ENCODE measurements around the gene WBP2.

DNA sequence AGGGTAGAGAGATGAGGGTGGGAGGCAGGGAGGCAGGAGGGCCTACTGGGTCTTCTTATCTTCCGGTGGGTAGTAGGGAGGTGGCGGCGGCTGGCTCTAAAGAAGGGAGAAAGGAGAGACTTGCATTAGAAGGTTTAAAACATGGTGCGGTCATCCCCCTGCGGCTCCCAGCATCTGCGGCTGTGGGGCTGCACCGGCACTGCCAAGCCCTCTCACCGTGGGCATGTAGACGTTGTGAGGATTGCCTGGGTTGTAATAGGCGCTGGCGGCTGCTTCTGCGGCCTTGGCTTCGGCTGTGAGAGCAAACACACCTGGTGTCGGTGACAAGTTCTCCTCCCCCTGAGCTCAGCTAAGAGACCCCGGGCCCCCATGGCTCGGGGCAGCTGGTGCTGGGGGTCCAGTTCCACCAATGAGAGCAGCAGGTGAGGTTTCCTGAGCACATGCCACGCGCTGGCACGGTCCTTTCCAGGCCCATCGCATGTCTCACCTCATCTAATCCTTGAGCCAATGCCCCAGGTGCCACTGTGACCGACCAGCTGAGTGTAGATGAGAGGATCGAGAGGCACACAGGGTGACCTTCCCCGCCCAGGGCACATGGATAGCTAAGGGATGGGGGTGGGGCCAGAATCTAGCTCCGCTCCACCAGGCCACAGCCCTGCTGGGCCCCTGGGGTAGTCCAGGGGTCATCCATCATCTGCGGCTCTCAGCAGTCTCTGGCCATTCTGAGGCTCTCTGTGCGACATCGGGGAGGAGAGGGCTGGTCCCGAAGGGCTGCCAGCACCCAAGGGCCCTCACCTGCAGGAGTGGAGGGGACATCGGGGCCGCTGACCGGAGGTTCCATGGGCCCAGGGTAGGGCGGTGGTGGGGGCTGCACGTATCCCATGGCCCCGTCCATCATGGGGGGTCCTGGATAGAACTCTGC lies 8.2 kb downstream of the WBP2 start:
- TF ChIP-seq, protein P1, sequence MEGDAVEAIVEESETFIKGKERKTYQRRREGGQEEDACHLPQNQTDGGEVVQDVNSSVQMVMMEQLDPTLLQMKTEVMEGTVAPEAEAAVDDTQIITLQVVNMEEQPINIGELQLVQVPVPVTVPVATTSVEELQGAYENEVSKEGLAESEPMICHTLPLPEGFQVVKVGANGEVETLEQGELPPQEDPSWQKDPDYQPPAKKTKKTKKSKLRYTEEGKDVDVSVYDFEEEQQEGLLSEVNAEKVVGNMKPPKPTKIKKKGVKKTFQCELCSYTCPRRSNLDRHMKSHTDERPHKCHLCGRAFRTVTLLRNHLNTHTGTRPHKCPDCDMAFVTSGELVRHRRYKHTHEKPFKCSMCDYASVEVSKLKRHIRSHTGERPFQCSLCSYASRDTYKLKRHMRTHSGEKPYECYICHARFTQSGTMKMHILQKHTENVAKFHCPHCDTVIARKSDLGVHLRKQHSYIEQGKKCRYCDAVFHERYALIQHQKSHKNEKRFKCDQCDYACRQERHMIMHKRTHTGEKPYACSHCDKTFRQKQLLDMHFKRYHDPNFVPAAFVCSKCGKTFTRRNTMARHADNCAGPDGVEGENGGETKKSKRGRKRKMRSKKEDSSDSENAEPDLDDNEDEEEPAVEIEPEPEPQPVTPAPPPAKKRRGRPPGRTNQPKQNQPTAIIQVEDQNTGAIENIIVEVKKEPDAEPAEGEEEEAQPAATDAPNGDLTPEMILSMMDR (IDR thresholded peaks at IDR 0.05), result no peak
- no peak for TF ChIP-seq POLR2A (IDR thresholded peaks at IDR 0.05)
